ENCODE measurements around the gene RASGRF1.
A peak's percentile ranks its signal among the peaks of the same experiment; 100 is the strongest.

RASGRF1 gene

GRCh38 chr15:79099692-79100091 is 9.1 kb upstream of the RASGRF1 start:
- no peak for DNase-seq

GRCh38 chr15:79094611-79095021 is 4.0 kb upstream of the RASGRF1 start:
- DNase-seq, result no peak

- no peak for DNase-seq
Observed at GRCh38 chr15:79093352-79093935, 2.9 kb upstream of the RASGRF1 start.

- no peak for DNase-seq
Observed at GRCh38 chr15:79092382-79092781, 1.8 kb upstream of the RASGRF1 start.

- peak; percentile 8 for DNase-seq
Observed at GRCh38 chr15:79091204-79091867, 756 bp upstream of the RASGRF1 start.

- DNase-seq, result peak; percentile 17
Observed at GRCh38 chr15:79089890-79090486, 592 bp downstream of the RASGRF1 start.

- no peak for DNase-seq
Observed at GRCh38 chr15:79089331-79089889, 1.2 kb downstream of the RASGRF1 start.

- DNase-seq, result no peak
Observed at GRCh38 chr15:79088426-79089205, 2.0 kb downstream of the RASGRF1 start.

GRCh38 chr15:79086814-79087213 is 3.8 kb downstream of the RASGRF1 start:
- DNase-seq, result no peak

GRCh38 chr15:79084308-79084968 is 6.1 kb downstream of the RASGRF1 start:
- DNase-seq, result no peak

- no peak for DNase-seq
Observed at GRCh38 chr15:79083154-79083553, 7.4 kb downstream of the RASGRF1 start.

- no peak for DNase-seq
Observed at GRCh38 chr15:79082363-79083070, 8.1 kb downstream of the RASGRF1 start.

- DNase-seq, result no peak
Observed at GRCh38 chr15:79078763-79079410, 11.7 kb downstream of the RASGRF1 start.

GRCh38 chr15:79078003-79078402 is 12.6 kb downstream of the RASGRF1 start:
- no peak for DNase-seq

GRCh38 chr15:79076661-79077060 is 13.9 kb downstream of the RASGRF1 start:
- no peak for DNase-seq

GRCh38 chr15:79075256-79075655 is 15.3 kb downstream of the RASGRF1 start:
- no peak for DNase-seq

- no peak for DNase-seq
Observed at GRCh38 chr15:79073336-79073735, 17.2 kb downstream of the RASGRF1 start.

GRCh38 chr15:79071901-79072300 is 18.7 kb downstream of the RASGRF1 start:
- DNase-seq, result no peak

- DNase-seq, result no peak
Observed at GRCh38 chr15:79068790-79069189, 21.8 kb downstream of the RASGRF1 start.

- DNase-seq, result peak; percentile 15
Observed at GRCh38 chr15:79067969-79068368, 22.6 kb downstream of the RASGRF1 start.

- no peak for DNase-seq
Observed at GRCh38 chr15:79067072-79067833, 23.3 kb downstream of the RASGRF1 start.

Measured in NCI-H1105 treated with DMSO at 0.1 percent for 48 hours (cell line).